Sigmoid colon (tissue), 4 donors: ENCODE measurements around the gene ERCC8.

Experiments
- EP300 ChIP-seq, 4 donors: sonication (generic); formaldehyde crosslinking; IDR thresholded peaks; one replicate each; pipeline ENCODE4 v1.6.1; 2017; ENCODE audit warnings: antibody characterized with exemption in 4 of 4
- POLR2A ChIP-seq, 2 donors: fragments of 450-650 bp; IDR thresholded peaks; one replicate each; pipeline ENCODE4 v1.6.1; 2016; ENCODE audit warnings: antibody characterized with exemption in 2 of 2, mild to moderate bottlenecking in 2 of 2, moderate library complexity in 2 of 2
- POLR2AphosphoS5 ChIP-seq, 4 donors: sonication (generic); formaldehyde crosslinking; IDR thresholded peaks; one replicate each; pipeline ENCODE4 v1.6.1; 2017; ENCODE audit warnings: antibody characterized with exemption in 4 of 4
- TF ChIP-seq, protein P1 (sequence below), 4 experiments: fragments of 450-650 bp in 3 of 4; fragments of 200-600 bp in 1 of 4; IDR thresholded peaks; one replicate each; pipeline ENCODE4 v1.5.1; 2016 to 2019; ENCODE audit warnings: antibody characterized with exemption in 4 of 4, mild to moderate bottlenecking in 3 of 4, moderate library complexity in 2 of 4

DNA sequence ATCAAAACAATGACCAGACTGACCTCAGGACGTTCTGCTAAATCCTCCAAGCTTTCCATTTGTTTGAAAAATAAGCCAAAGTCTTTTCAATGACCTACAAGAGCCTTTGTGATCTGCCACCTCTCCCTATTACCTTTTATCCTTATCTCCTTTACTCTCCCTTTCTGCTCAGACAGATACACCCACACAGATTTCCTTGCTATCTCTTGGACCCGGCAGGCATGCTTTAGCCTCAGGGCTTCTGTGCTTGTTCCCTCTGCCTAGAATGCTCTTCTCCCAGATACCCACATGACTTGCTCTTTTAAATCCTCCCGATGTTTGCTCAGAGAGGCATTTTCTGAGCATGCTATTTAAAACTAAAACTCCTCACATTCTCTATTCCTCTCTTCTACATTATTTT, 91.9 kb downstream of the ERCC8 start:
- no peak for TF ChIP-seq EP300 (IDR thresholded peaks at IDR 0.05)
- no peak for TF ChIP-seq POLR2AphosphoS5 (IDR thresholded peaks at IDR 0.05)
- TF ChIP-seq, protein P1, sequence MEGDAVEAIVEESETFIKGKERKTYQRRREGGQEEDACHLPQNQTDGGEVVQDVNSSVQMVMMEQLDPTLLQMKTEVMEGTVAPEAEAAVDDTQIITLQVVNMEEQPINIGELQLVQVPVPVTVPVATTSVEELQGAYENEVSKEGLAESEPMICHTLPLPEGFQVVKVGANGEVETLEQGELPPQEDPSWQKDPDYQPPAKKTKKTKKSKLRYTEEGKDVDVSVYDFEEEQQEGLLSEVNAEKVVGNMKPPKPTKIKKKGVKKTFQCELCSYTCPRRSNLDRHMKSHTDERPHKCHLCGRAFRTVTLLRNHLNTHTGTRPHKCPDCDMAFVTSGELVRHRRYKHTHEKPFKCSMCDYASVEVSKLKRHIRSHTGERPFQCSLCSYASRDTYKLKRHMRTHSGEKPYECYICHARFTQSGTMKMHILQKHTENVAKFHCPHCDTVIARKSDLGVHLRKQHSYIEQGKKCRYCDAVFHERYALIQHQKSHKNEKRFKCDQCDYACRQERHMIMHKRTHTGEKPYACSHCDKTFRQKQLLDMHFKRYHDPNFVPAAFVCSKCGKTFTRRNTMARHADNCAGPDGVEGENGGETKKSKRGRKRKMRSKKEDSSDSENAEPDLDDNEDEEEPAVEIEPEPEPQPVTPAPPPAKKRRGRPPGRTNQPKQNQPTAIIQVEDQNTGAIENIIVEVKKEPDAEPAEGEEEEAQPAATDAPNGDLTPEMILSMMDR (IDR thresholded peaks at IDR 0.05): no peak
- no peak for TF ChIP-seq POLR2A (IDR thresholded peaks at IDR 0.05)
